Measurements from ENCODE around the gene SNF8. TPM values are rescaled to one million over a fixed set of nuclear protein-coding genes. Genes with fewer than 3 reads are reported as not detected.
A peak's percentile ranks its signal among the peaks of the same experiment; 100 is the strongest.

Gene SNF8
- total RNA-seq, 4 donors from 2014 or later, result 36.9 to 107 (median 75.6) TPM

- WGBS, 2 donors, result 1 to 2% methylated on average over 24 of the region's 24 CpGs
- Histone ChIP-seq H3K4me1 (peaks cover 0 to 26% (median 14%) of the 10 kb centered on the region in 4 donors), H3K4me3 (peak overlapping the region; percentile 58 to 82 (median 79)), H3K27ac (peak overlapping the region; percentile 66 to 85 (median 78)), H3K36me3 (peaks cover 0 to 37% (median 16%) of the 10 kb centered on the region in 3 donors), H3K9me3 (no peaks in the 10 kb centered on the region), H3K27me3 (no peaks in the 10 kb centered on the region)
- TF ChIP-seq EP300 (IDR thresholded peaks at IDR 0.05) (no peak), POLR2A (IDR thresholded peaks at IDR 0.05) (no peak), CTCF (IDR thresholded peaks at IDR 0.05) (no peak)
- no peak for DNase-seq (ENCODE audit: low spot score in 2 of 2)
Observed at GRCh38 chr17:48892940-48893645, 51.5 kb downstream of the SNF8 start.

- no peaks in the 10 kb centered on the region for H3K27me3 ChIP-seq
- TF ChIP-seq EP300 (IDR thresholded peaks at IDR 0.05) (no peak), CTCF (IDR thresholded peaks at IDR 0.05) (no peak), POLR2A (IDR thresholded peaks at IDR 0.05) (no peak)
- H3K4me1 ChIP-seq, result peaks cover 0 to 27% (median 14%) of the 10 kb centered on the region in 4 donors
Observed at GRCh38 chr17:48890086-48890485, 54.6 kb downstream of the SNF8 start.

GRCh38 chr17:48883171-48883570 is 61.5 kb downstream of the SNF8 start:
- H3K9me3 ChIP-seq, result no peaks in the 10 kb centered on the region
- peaks cover 0 to 11% (median 0%) of the 10 kb centered on the region in 4 donors for H3K4me1 ChIP-seq
- H3K4me3 ChIP-seq, result no peak overlapping the region
- TF ChIP-seq CTCF (IDR thresholded peaks at IDR 0.05) (no peak), EP300 (IDR thresholded peaks at IDR 0.05) (no peak), POLR2A (IDR thresholded peaks at IDR 0.05) (no peak)
- no peak overlapping the region for H3K27ac ChIP-seq
- WGBS, 2 donors, result 64 to 71% methylated on average over 10 of the region's 10 CpGs
- no peaks in the 10 kb centered on the region for H3K36me3 ChIP-seq
- H3K27me3 ChIP-seq, result no peaks in the 10 kb centered on the region
- DNase-seq (ENCODE audit: low spot score in 2 of 2), result no peak

More at GRCh38 chr17:48890086-48890485, 54.6 kb downstream of the SNF8 start:
- Histone ChIP-seq H3K36me3 (peaks cover 0 to 8% (median 0%) of the 10 kb centered on the region in 3 donors), H3K27ac (no peak overlapping the region), H3K9me3 (no peaks in the 10 kb centered on the region), H3K4me3 (no peak overlapping the region)
- WGBS, 2 donors, result 94 to 98% methylated on average over 2 of the region's 2 CpGs
- no peak for DNase-seq (ENCODE audit: low spot score in 2 of 2)

- DNase-seq (ENCODE audit: low spot score in 2 of 2), result no peak
- 85 to 86% methylated on average over 2 of the region's 2 CpGs for WGBS, 2 donors
- no peak for TF ChIP-seq EP300 (IDR thresholded peaks at IDR 0.05)
- TF ChIP-seq POLR2A (IDR thresholded peaks at IDR 0.05), result no peak
- no peak for TF ChIP-seq CTCF (IDR thresholded peaks at IDR 0.05)
- H3K9me3 ChIP-seq, result no peaks in the 10 kb centered on the region
- H3K4me3 ChIP-seq, result no peak overlapping the region
- H3K36me3 ChIP-seq, result no peaks in the 10 kb centered on the region
- H3K27ac ChIP-seq, result no peak overlapping the region
- no peaks in the 10 kb centered on the region for H3K27me3 ChIP-seq
- peaks cover 0 to 11% (median 0%) of the 10 kb centered on the region in 4 donors for H3K4me1 ChIP-seq
Observed at GRCh38 chr17:48882272-48882671, 62.4 kb downstream of the SNF8 start.

Small RNAs within 50 kb of the gene (small RNA-seq; reads per million reads assigned to genes)
- gene AC068531.1 (not detected), gene RF00263 (not detected), gene RF01210 (not detected), gene RNU1-42P (0.47 reads per million)

Other genes starting within 250 kb of the SNF8 start
- not detected for gene PRAC1, start 222.3 kb downstream of the SNF8 start, total RNA-seq
- not detected for gene PRAC2, start 221.7 kb downstream of the SNF8 start, total RNA-seq
- gene HOXB13, start 216.1 kb downstream of the SNF8 start, total RNA-seq, result not detected
- gene TTLL6, start 127.6 kb downstream of the SNF8 start, total RNA-seq, result 1 to 10 TPM in 2 of 4 donors, under 1 TPM in 2; 0.21 to 4.8 (median 0.99) TPM
- 100 to 1,000 TPM; 167 to 302 (median 232) TPM for gene CALCOCO2, start 113.8 kb downstream of the SNF8 start, total RNA-seq
- 100 to 1,000 TPM in 1 of 4 donors, 10 to 100 TPM in 3; 71.4 to 103 (median 89.7) TPM for gene ATP5MC1, start 52.1 kb downstream of the SNF8 start, total RNA-seq
- 10 to 100 TPM; 51.0 to 63.8 (median 56.8) TPM for gene UBE2Z, start 36.4 kb downstream of the SNF8 start, total RNA-seq
- gene GIP, start 23.8 kb upstream of the SNF8 start, total RNA-seq, result not detected
- not detected for gene IGF2BP1, start 52.5 kb upstream of the SNF8 start, total RNA-seq
- not detected for gene B4GALNT2, start 187.9 kb upstream of the SNF8 start, total RNA-seq

Measured in tibial nerve (tissue), 4 donors.